ENCODE data around the gene GRAMD1C.

GRCh38 chr3:113867506-113867905 lies 28.9 kb downstream of the GRAMD1C start:
- no peak for TF ChIP-seq GATA2 (IDR thresholded peaks at IDR 0.05; ENCODE audit: low read depth, low read length)
- TF ChIP-seq GATA3 (IDR thresholded peaks at IDR 0.05; ENCODE audit: low read depth, low read length), result no peak

Data from SH-SY5Y (cell line).